T-helper 1 cell treated with Interleukin-12 subunit alpha and Interleukin-12 subunit beta and Interleukin-4 antibody, amounts not matched to agents 30 μg/mL and 1 μg/mL, for 36 hours (primary cell): ENCODE measurements around the gene ORM2.
"Not testable (repeated sequence)": the region's sequence is repeated elsewhere in the genome, so short reads cannot be mapped to it uniquely, and the experiment has no call there.

Experiments
- H3K27ac Mint-ChIP-seq: one replicate; pipeline ENCODE4 v1.8.0; 2021; ENCODE audit warnings: mild to moderate bottlenecking, mixed read lengths
- H3K27me3 Mint-ChIP-seq: one replicate; pipeline ENCODE4 v1.8.0; 2021; ENCODE audit warnings: low read depth, mixed read lengths
- H3K36me3 Mint-ChIP-seq: one replicate; pipeline ENCODE4 v1.8.0; 2021; ENCODE audit warnings: low read depth, mixed read lengths
- H3K4me1 Mint-ChIP-seq: one replicate; pipeline ENCODE4 v1.8.0; 2021; ENCODE audit warnings: low read depth, mixed read lengths
- H3K4me3 Mint-ChIP-seq: one replicate; pipeline ENCODE4 v1.8.0; 2021; ENCODE audit warnings: mild to moderate bottlenecking, moderate library complexity, mixed read lengths
- H3K9me3 Mint-ChIP-seq: one replicate; pipeline ENCODE4 v1.8.0; 2021; ENCODE audit warnings: mixed read lengths

The ORM2 gene

GRCh38 chr9:114315723-114316363 lies 13.8 kb upstream of the ORM2 start:
- Mint-ChIP-seq H3K27me3 (no peaks in the 10 kb centered on the region), H3K4me1 (peaks cover 2% of the 10 kb centered on the region), H3K4me3 (no peak overlapping the region), H3K9me3 (no peaks in the 10 kb centered on the region), H3K27ac (no peak overlapping the region), H3K36me3 (no peaks in the 10 kb centered on the region)

DNA sequence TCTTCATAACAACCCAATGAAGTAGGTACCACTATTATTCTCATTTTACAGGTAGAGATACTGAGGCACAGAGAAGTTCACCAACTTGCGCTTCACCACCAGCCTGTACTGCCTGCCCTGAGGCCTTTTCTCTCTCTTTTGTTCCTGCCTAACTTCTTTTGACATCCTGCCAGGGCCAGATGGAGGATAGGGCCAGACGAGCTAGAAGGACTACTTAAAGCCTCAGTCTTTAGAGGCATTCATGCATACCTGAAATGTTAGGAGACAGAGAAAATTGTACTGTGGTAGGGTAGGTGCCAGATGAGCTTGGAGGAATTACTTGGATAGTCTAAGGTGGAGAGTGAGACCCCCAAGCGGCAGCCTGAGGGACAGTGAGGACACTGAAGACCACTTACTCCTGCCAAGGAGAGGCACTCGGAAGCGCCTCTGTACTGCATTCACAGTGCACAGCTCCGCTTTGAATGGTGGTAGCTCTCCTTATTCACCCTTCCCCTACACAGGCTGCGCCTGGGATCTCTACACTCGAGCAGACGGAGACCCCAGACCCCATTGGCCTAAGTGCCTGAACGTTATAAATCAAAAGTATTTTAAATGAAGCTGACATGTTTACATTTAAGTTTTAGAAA lies 13.0 kb upstream of the ORM2 start:
- H3K9me3 Mint-ChIP-seq = no peaks in the 10 kb centered on the region
- no peaks in the 10 kb centered on the region for H3K27me3 Mint-ChIP-seq
- H3K36me3 Mint-ChIP-seq = no peaks in the 10 kb centered on the region
- peaks cover 2% of the 10 kb centered on the region for H3K4me1 Mint-ChIP-seq
- H3K4me3 Mint-ChIP-seq = no peak overlapping the region
- no peak overlapping the region for H3K27ac Mint-ChIP-seq

GRCh38 chr9:114317665-114318357 lies 11.9 kb upstream of the ORM2 start:
- H3K9me3 Mint-ChIP-seq = no peaks in the 10 kb centered on the region
- no peak overlapping the region for H3K4me3 Mint-ChIP-seq
- no peaks in the 10 kb centered on the region for H3K27me3 Mint-ChIP-seq
- H3K36me3 Mint-ChIP-seq = no peaks in the 10 kb centered on the region
- peaks cover 2% of the 10 kb centered on the region for H3K4me1 Mint-ChIP-seq
- no peak overlapping the region for H3K27ac Mint-ChIP-seq

GRCh38 chr9:114318416-114318815 lies 11.3 kb upstream of the ORM2 start:
- Mint-ChIP-seq H3K27me3 (no peaks in the 10 kb centered on the region), H3K4me1 (peaks cover 2% of the 10 kb centered on the region), H3K27ac (no peak overlapping the region)

DNA sequence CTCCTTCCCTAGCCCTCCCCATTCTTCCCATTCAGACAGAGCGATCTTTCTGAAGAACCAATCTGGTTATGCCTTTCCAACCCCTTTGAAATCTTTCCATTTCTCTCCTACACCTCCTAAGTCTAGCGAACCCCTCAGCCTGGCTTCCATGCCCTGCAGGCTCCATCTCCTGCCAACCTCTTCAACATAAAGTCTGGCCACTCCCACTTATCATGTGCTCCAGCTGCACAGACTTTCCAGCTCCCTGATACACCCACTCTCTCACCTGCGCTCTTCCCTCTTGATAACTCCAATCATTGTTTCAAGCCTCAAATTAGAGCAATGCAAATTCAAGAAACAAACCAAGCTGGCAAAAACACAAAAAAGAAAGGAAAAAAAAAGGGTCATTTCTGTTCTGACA lies 10.5 kb upstream of the ORM2 start:
- peaks cover 2% of the 10 kb centered on the region for H3K4me1 Mint-ChIP-seq
- H3K4me3 Mint-ChIP-seq = no peak overlapping the region
- H3K9me3 Mint-ChIP-seq = no peaks in the 10 kb centered on the region
- H3K27me3 Mint-ChIP-seq = no peaks in the 10 kb centered on the region
- no peaks in the 10 kb centered on the region for H3K36me3 Mint-ChIP-seq
- H3K27ac Mint-ChIP-seq = no peak overlapping the region

More at GRCh38 chr9:114318416-114318815, 11.3 kb upstream of the ORM2 start:
- H3K4me3 Mint-ChIP-seq = no peak overlapping the region
- no peaks in the 10 kb centered on the region for H3K36me3 Mint-ChIP-seq
- no peaks in the 10 kb centered on the region for H3K9me3 Mint-ChIP-seq

DNA sequence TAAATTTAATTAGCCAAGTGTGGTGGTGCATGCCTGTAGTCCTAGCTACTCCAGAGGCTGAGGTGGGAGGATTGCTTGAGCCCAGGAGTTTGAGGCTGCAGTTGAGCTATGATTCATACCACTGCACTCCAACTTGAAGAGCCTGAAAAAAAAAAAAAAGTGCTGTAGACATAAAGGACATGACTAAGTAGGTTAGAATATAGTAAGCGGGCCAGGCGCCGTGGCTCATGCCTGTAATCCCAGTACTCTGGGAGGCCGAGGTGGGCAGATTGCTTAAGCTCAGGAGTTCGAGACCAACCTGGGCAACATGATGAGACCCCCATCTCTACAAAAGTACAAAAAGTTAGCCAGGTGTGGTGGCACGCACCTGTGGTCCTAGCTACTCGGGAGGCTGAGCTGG lies 9.0 kb upstream of the ORM2 start:
- H3K9me3 Mint-ChIP-seq, H3K27ac Mint-ChIP-seq, H3K4me3 Mint-ChIP-seq, H3K4me1 Mint-ChIP-seq, H3K36me3 Mint-ChIP-seq, H3K27me3 Mint-ChIP-seq: not testable (repeated sequence)

GRCh38 chr9:114321759-114322158 lies 7.9 kb upstream of the ORM2 start:
- H3K4me3 Mint-ChIP-seq = no peak overlapping the region
- H3K9me3 Mint-ChIP-seq = no peaks in the 10 kb centered on the region
- H3K27me3 Mint-ChIP-seq = no peaks in the 10 kb centered on the region
- H3K36me3 Mint-ChIP-seq = no peaks in the 10 kb centered on the region
- peaks cover 2% of the 10 kb centered on the region for H3K4me1 Mint-ChIP-seq
- H3K27ac Mint-ChIP-seq = no peak overlapping the region

- H3K9me3 Mint-ChIP-seq, H3K27ac Mint-ChIP-seq, H3K4me1 Mint-ChIP-seq, H3K27me3 Mint-ChIP-seq, H3K36me3 Mint-ChIP-seq, H3K4me3 Mint-ChIP-seq: not testable (repeated sequence)
Observed at GRCh38 chr9:114322160-114322818, 7.4 kb upstream of the ORM2 start.

GRCh38 chr9:114322831-114323531 lies 6.7 kb upstream of the ORM2 start, which contains the start of gene ORM1:
Gene ORM1 (plus strand): TSS chr9:114323098. CDS start chr9:114323134, 36 bp downstream.
- H3K4me1 Mint-ChIP-seq, H3K36me3 Mint-ChIP-seq, H3K27ac Mint-ChIP-seq, H3K4me3 Mint-ChIP-seq, H3K9me3 Mint-ChIP-seq, H3K27me3 Mint-ChIP-seq: not testable (repeated sequence)

DNA sequence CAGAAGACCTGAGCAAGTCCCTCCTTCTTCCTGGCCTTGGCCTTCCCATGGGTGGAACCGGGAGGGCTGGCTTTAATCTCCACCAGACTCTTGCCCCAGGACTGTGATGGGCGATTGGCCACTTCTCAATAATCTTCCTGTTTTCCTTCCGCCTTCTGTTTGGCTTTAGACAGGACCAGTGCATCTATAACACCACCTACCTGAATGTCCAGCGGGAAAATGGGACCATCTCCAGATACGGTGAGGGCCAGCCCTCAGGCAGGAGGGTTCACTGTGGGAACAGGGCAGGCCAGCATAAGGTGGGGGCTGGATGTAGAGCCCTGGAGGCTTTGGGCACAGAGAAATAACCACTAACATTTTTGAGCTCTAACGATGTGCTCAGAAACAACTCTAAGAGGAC lies 5.8 kb upstream of the ORM2 start:
- not testable (repeated sequence) for H3K36me3 Mint-ChIP-seq, H3K27ac Mint-ChIP-seq, H3K4me1 Mint-ChIP-seq, H3K9me3 Mint-ChIP-seq, H3K27me3 Mint-ChIP-seq, H3K4me3 Mint-ChIP-seq

GRCh38 chr9:114324492-114324891 lies 5.2 kb upstream of the ORM2 start:
- H3K4me3 Mint-ChIP-seq = no peak overlapping the region
- no peak overlapping the region for H3K27ac Mint-ChIP-seq
- H3K9me3 Mint-ChIP-seq = no peaks in the 10 kb centered on the region
- no peaks in the 10 kb centered on the region for H3K4me1 Mint-ChIP-seq
- H3K27me3 Mint-ChIP-seq = no peaks in the 10 kb centered on the region
- H3K36me3 Mint-ChIP-seq = no peaks in the 10 kb centered on the region

- H3K36me3 Mint-ChIP-seq, H3K9me3 Mint-ChIP-seq, H3K4me1 Mint-ChIP-seq, H3K4me3 Mint-ChIP-seq, H3K27me3 Mint-ChIP-seq, H3K27ac Mint-ChIP-seq: not testable (repeated sequence)
Observed at GRCh38 chr9:114324965-114325364, 4.7 kb upstream of the ORM2 start.

DNA sequence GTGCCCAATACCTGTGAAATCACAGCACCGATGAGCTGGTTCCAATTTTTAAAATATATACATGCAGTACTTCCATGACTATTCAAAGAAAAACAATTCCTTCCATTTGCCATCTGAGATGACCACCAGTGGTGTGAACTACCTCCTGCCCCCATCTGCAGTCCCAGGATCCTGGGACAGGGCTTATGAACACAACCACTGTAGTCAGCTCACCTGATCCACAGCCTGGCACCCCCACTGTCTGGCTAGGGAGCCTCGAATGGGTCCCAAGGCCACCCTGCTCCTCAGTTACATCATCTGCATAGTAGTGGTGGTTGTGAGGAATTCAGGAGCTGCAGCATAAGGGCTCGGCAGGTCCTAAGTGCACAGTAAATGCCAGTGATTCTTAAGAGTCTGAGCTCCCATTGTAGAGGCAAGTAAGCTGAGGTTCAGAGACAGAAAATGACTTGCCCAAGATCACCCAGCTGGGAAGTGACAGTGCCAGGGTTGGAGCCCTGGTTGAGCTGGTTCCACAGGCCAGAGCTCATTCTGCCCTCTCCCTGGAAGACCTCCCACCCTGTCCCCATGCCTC lies 3.9 kb upstream of the ORM2 start:
- H3K27me3 Mint-ChIP-seq, H3K4me1 Mint-ChIP-seq, H3K9me3 Mint-ChIP-seq, H3K36me3 Mint-ChIP-seq, H3K4me3 Mint-ChIP-seq, H3K27ac Mint-ChIP-seq: not testable (repeated sequence)

GRCh38 chr9:114327749-114328148 lies 1.9 kb upstream of the ORM2 start:
- H3K4me3 Mint-ChIP-seq = no peak overlapping the region
- no peak overlapping the region for H3K27ac Mint-ChIP-seq
- no peaks in the 10 kb centered on the region for H3K9me3 Mint-ChIP-seq
- H3K36me3 Mint-ChIP-seq = no peaks in the 10 kb centered on the region
- no peaks in the 10 kb centered on the region for H3K27me3 Mint-ChIP-seq
- peaks cover 3% of the 10 kb centered on the region for H3K4me1 Mint-ChIP-seq
